GDM1 (cell line): Measurements from ENCODE around the gene AK1.

Experiments
- DNase-seq: peaks from one replicate; lab custom pipeline; 2025; lab: John Stamatoyannopoulos, UW

The AK1 gene

DNA sequence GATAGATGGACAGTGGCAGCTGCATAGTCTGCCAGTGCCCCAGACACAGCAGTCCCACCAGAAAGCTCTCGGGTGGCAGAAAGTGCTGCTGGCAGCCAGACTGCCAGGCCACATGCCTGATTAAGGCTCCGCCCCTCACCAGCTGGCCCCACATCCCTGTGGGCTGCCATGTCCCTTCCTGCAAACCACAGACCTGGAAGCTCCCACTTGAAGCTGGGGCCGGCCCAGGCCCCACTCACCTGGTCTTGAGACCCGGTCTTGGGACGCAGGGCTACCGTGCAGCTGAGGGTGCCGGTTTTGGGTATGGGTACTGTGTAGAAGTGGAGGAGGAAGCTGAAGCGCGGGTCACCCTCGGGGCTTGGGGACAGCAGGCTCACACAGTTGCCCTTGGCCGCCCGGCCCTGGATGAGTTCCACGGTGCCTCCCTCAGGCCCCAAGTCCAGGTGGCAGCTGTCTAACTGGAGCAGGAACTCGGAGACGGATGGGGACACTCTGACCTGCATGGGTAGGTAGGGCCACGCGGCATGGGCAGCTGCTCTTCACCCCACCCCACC is 59.5 kb downstream of the AK1 start:
- DNase-seq, result no peak

DNA sequence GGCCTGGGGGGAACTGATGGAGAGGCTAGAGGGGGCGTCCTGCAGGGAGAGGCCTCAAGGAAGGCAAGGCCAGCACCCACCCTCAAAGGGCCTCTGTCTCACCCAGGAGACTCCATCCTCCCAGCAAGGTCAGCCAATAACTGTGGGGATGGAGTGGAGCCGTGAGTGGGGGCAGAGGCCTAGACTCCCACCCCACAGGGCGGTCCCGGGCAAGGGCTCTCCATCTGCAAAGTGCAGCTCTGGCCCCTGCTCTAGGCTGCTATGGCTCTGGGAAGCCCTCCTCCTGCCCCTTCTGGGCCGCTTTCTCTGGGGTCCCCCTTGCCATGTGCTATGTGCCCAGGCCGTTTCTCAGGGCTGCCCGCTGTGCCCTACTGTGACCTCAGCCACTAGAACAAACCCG is 60.7 kb downstream of the AK1 start:
- no peak for DNase-seq
